GM12874 (cell line): Measurements from ENCODE around the gene FANCE.

ENCODE experiments used
- TF ChIP-seq, protein P1 (sequence below): IDR thresholded peaks from 2 replicates; pipeline ENCODE4 v1.5.1; 2011; ENCODE audit warnings: low read depth, mild to moderate bottlenecking, control low read depth, low read length, moderate library complexity; ENCODE audit not compliant: insufficient read depth

Gene FANCE

DNA sequence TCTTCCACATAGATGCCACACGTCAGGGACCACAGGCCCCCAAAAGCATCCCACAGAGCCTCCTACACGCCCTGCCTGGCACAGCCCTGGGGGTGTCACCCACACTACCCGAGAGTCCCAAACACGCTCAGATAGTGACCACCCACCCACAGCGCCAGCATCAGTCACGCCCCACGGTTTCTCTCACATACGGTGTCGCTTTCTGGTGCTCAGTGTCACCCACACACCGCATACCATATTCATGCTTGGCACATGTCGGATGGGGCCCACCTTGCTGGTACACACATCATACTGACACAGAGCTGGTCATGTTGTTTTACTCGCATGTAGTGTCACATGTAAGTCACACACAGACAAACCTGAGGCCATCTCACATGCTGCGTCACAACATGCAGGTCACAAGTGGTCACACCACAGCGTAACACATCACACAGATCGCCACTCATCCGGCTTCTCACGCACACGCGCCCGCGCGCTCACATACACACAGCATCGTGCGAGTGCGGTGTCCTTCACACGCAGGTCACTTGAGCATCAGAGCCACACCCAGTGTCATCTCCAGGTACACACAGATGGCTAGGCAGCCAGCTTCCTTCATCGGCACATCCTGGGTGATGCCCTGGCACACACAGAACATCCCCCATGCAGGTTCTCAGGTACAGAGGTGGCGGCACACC, 41.3 kb downstream of the FANCE start:
- TF ChIP-seq, protein P1, sequence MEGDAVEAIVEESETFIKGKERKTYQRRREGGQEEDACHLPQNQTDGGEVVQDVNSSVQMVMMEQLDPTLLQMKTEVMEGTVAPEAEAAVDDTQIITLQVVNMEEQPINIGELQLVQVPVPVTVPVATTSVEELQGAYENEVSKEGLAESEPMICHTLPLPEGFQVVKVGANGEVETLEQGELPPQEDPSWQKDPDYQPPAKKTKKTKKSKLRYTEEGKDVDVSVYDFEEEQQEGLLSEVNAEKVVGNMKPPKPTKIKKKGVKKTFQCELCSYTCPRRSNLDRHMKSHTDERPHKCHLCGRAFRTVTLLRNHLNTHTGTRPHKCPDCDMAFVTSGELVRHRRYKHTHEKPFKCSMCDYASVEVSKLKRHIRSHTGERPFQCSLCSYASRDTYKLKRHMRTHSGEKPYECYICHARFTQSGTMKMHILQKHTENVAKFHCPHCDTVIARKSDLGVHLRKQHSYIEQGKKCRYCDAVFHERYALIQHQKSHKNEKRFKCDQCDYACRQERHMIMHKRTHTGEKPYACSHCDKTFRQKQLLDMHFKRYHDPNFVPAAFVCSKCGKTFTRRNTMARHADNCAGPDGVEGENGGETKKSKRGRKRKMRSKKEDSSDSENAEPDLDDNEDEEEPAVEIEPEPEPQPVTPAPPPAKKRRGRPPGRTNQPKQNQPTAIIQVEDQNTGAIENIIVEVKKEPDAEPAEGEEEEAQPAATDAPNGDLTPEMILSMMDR = no peak

DNA sequence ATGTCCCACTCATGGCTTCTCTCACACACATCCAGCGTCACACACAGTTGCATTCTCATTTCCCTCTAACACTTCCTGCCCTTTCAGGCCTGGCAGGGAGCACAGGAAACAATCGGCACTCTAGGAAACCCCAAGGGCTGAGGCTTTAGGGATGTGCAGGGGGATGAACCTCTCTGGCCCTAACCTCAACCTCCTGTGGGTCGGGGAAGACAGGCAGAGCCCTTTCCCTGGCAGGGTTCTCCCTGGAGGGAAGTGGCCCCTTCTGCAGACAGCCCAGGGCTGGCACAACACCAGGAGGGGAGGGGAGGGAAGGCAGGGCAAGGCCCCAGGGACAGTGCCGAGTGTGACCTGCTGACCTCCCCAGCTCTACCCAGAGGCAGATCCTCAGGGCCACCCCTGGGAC, 42.0 kb downstream of the FANCE start:
- TF ChIP-seq, protein P1 = no peak

DNA sequence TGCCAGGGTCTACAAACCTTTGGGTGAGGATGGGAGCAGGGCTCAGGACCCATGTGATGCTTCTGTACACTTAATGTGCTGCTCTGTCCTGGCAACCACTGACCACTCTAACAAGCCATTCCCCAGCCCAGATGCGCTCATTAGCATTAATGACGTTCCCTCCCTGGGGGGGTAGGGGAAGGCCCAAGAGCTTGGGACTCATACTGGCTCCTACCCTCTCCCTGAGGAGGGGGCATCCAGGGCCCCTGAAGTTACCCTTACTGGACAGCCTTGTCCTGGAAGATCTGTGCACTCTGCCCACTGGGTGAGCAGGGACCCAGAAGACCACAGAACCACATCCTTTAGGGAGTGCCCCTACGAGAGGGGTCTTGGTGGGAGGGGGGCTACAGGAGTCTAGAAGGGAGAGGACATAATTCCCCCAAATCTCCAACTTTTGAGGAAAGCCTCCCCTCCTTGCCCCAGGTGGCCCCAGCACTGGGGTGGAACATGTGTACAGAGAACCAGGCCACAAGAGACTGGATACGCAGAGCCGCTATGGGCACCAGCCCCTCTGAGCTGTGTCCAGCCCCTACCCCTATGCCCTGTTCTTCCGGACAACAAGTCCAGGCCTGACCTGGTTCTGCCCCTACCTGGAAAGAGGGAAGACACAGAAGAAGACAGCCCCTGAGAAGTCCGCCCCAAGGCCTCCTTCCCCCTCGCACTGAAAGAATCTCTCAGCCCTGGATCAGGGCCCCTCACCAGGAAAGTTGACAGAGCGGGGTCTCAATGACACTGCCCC, 43.3 kb downstream of the FANCE start:
- TF ChIP-seq, protein P1 = no peak

DNA sequence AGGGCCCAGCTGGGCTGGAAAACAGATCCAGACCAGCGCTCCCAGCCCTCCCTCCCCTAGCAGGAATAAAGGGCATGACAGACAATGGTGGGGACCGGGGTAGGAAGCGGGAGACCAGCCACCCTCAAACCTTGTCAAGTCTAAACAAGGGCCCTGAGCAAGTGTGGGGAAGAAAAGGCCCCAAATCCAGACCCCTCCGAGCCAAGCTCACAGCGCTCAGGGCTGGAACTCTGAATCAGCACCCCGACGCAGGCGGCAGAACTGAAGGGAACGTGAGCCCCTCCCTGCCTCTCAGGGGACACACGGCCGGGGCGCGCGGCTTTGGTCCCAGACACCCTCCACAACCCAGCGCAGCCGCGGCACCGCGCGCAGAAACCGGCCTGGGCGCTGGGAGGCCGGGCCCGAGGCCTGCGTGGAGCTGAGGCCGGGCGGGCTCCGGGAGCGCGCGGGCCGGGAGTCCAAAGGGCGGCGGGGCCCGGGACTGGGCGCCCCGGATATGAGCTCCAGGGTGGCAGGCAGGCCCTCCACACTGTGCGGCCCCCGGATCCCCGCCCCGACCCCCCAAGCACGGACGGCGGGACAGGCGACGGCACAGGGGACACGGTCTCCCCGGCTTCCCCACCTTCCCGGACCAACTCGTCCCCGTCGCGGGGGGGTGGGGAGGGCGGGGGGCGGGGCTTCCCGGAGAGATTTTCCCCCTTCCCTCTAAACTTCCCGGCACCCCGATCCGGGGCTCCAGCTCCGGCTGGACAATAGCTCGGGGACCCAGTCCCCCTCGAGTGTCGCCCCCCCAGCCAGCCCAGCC, 44.1 kb downstream of the FANCE start:
- TF ChIP-seq, protein P1 = no peak

DNA sequence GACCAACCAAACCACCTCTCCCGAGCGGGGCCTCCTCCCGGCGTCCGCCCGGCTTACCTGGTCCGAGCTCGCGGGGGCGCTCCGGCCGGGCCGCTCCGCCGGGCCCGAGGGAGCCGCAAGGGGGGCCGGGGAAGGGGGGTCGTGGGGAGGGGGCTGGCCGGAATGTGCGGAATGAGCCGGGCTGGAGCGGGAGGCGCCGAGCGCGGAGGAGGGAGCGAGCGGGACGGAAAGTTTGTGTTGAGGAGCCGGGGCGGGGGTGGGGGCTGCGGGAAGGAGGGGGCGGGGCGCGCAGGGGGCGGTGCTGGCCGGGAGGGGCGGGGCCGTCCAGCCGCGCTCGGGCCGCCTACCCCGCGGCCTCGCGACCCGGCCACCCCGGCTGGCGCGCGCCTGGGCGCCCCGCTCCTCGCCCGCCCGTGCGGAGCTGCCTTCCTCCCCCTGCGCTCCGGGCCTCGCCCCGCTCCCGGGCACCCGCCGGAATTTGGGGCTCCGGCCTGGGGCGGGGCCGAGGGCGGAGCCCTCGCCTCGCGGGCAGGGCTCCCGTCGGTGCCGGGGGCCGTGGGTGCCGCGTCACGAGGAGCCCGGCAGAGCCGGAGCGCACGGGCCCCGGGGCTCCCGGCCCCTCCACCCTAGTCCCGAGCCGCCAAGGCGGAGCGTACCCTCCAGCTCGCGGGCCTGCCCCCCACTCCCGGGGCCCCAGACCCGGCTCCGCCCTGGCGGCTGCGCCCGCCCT, 44.9 kb downstream of the FANCE start, which contains the start of gene TEAD3:
Gene TEAD3, minus strand, starts transcription at position 239 of the 730 bp plus-strand sequence.
- TF ChIP-seq, protein P1 = peak; percentile 25; the same call in 1 of the 2 replicates

DNA sequence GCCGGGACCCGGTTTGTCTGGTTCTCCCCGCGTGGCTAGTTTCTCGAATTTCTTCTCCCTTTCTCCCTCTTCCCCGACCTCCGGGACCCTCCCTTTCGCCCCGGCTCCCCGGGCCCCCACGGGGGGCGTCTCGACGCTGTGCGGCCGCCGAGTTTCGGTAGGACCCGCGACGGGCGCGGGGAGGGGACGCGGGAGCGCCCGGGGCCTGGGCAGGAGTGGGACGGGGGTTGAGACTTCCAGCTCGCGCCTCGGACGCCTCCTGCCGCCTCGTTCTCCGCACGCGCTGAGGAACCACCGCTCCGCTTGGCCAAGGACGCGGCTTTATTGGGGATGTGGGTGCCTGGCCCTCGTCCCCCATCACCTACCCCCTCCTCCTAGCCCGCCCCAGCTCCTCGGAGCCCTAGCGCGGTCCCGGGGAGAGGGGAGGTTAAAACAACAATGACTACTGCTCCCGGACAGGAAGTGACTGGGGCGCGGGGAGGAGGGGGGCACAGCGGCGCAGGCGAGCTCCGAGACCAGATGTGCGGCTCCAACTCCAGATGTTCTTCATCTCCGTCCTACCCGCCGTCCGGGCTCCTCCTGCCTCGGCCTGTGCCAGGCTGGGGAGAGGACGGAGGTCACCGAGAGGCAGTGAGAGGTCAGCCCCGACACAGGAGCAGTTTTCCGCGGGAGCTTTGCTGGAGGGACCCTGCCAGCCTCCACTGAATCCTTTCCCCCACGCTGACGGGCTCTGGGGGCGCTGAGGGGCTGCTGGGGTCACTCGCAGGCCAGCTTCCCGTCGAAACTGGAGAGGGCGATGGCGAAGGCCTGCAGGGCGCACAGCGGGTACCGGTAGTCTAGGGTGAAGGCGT, 45.7 kb downstream of the FANCE start:
- TF ChIP-seq, protein P1 = no peak
